H9 (cell line): ENCODE results near the gene GAN. TPM values are rescaled to one million over a fixed set of nuclear protein-coding genes. Genes with fewer than 3 reads are reported as not detected.
"Not testable (repeated sequence)": the region's sequence is repeated elsewhere in the genome, so short reads cannot be mapped to it uniquely, and the experiment has no call there.

Source experiments
- DNase-seq: peaks from one replicate; pipeline ENCODE4 v3.0.0-alpha.2; 2017
- H2AFZ ChIP-seq: one replicate; pipeline ENCODE4 v1.6.1; 2013; ENCODE audit warnings: mild to moderate bottlenecking, low read length, control low read depth, moderate library complexity
- H2AK5ac ChIP-seq: 2 replicates; pipeline ENCODE4 v1.6.1; 2013; ENCODE audit warnings: low read length, control low read depth, mixed read lengths; ENCODE audit not compliant: insufficient read length
- H2BK120ac ChIP-seq: one replicate; pipeline ENCODE4 v1.6.1; 2013; ENCODE audit warnings: low read depth, mild to moderate bottlenecking, low read length, control low read depth, inconsistent platforms; ENCODE audit not compliant: poor library complexity, severe bottlenecking
- H2BK12ac ChIP-seq: 2 replicates; pipeline ENCODE4 v1.6.1; 2013; ENCODE audit warnings: low read length, control low read depth, mixed read lengths, low read depth; ENCODE audit not compliant: insufficient read length
- H2BK15ac ChIP-seq: 2 replicates; pipeline ENCODE4 v1.6.1; 2013; ENCODE audit warnings: low read depth, low read length, control low read depth
- H2BK20ac ChIP-seq: one replicate; pipeline ENCODE4 v1.6.1; 2013; ENCODE audit warnings: low read depth, mild to moderate bottlenecking, low read length, control low read depth, inconsistent platforms; ENCODE audit not compliant: poor library complexity, severe bottlenecking
- H2BK5ac ChIP-seq: 2 replicates; pipeline ENCODE4 v1.6.1; 2013; ENCODE audit warnings: low read length, control low read depth, mixed read lengths; ENCODE audit not compliant: insufficient read length
- H3K14ac ChIP-seq: 2 replicates; pipeline ENCODE4 v1.6.1; 2013; ENCODE audit warnings: low read length, control low read depth; ENCODE audit not compliant: insufficient read depth
- H3K18ac ChIP-seq: 2 replicates; pipeline ENCODE4 v1.6.1; 2013; ENCODE audit warnings: low read depth, mild to moderate bottlenecking, mixed read lengths, low read length, control low read depth; ENCODE audit not compliant: insufficient read length
- H3K23ac ChIP-seq: 2 replicates; pipeline ENCODE4 v1.6.1; 2013; ENCODE audit warnings: low read length, control low read depth, mixed read lengths, low read depth; ENCODE audit not compliant: insufficient read length
- H3K23me2 ChIP-seq: 2 replicates; pipeline ENCODE4 v1.6.1; 2013; ENCODE audit warnings: low read depth, mild to moderate bottlenecking, mixed read lengths, low read length, control low read depth; ENCODE audit not compliant: insufficient read length, poor library complexity, severe bottlenecking
- H3K27ac ChIP-seq: 2 replicates; pipeline ENCODE4 v1.5.1; 2013; ENCODE audit warnings: low read length, control low read depth, mixed read lengths, low read depth; ENCODE audit not compliant: insufficient read length
- H3K27me3 ChIP-seq: 2 replicates; pipeline ENCODE4 v1.6.1; 2013; ENCODE audit warnings: low read length, control low read depth, inconsistent platforms; ENCODE audit not compliant: insufficient read depth
- H3K4ac ChIP-seq: 2 replicates; pipeline ENCODE4 v1.6.1; 2013; ENCODE audit warnings: low read depth, mild to moderate bottlenecking, control low read depth, inconsistent platforms, low read length, moderate library complexity
- H3K4me1 ChIP-seq: 2 replicates; pipeline ENCODE4 v1.6.1; 2013; ENCODE audit warnings: low read length, control low read depth, inconsistent platforms; ENCODE audit not compliant: insufficient read depth
- H3K4me2 ChIP-seq: 2 replicates; pipeline ENCODE4 v1.6.1; 2013; ENCODE audit warnings: low read length, control low read depth, mixed read lengths; ENCODE audit not compliant: insufficient read length, insufficient read depth
- H3K56ac ChIP-seq: 2 replicates; pipeline ENCODE4 v1.6.1; 2013; ENCODE audit warnings: low read depth, mild to moderate bottlenecking, mixed read lengths, low read length, control low read depth; ENCODE audit not compliant: insufficient read length
- H3K79me1 ChIP-seq: 2 replicates; pipeline ENCODE4 v1.6.1; 2013; ENCODE audit warnings: low read depth, mild to moderate bottlenecking, moderate library complexity, low read length, control low read depth, inconsistent platforms; ENCODE audit not compliant: insufficient read depth, poor library complexity, severe bottlenecking
- H3K79me2 ChIP-seq: 2 replicates; pipeline ENCODE4 v1.6.1; 2013; ENCODE audit warnings: low read length, control low read depth, inconsistent platforms; ENCODE audit not compliant: insufficient read depth
- H3K9ac ChIP-seq: 2 replicates; pipeline ENCODE4 v1.6.1; 2013; ENCODE audit warnings: low read length, control low read depth, mixed read lengths; ENCODE audit not compliant: insufficient read length; ENCODE audit errors: extremely low read depth
- H3K9me3 ChIP-seq: one replicate; pipeline ENCODE4 v1.6.1; 2013; ENCODE audit warnings: low read depth, low read length, inconsistent platforms; ENCODE audit not compliant: control insufficient read depth
- H3T11ph ChIP-seq: one replicate; pipeline ENCODE4 v1.6.1; 2013; ENCODE audit warnings: mild to moderate bottlenecking, low read length, control low read depth, inconsistent platforms
- H4K20me1 ChIP-seq: one replicate; pipeline ENCODE4 v1.6.1; 2013; ENCODE audit not compliant: control insufficient read depth, insufficient read length, insufficient read depth
- H4K5ac ChIP-seq: 2 replicates; pipeline ENCODE4 v1.6.1; 2013; ENCODE audit warnings: low read depth, mild to moderate bottlenecking, mixed read lengths, low read length, control low read depth; ENCODE audit not compliant: insufficient read length
- H4K8ac ChIP-seq: replicated peaks from 2 replicates; pipeline ENCODE4 v1.6.1; 2013; ENCODE audit warnings: low read length, control low read depth, mixed read lengths, low read depth; ENCODE audit not compliant: insufficient read length
- H4K91ac ChIP-seq: 2 replicates; pipeline ENCODE4 v1.6.1; 2013; ENCODE audit warnings: low read depth, mild to moderate bottlenecking, moderate library complexity, mixed read lengths, low read length, control low read depth; ENCODE audit not compliant: insufficient read length
- H3K27ac Mint-ChIP-seq, 3 experiments: 2 replicates in 2 of 3; 3 replicates in 1 of 3; pipeline ENCODE4 v1.8.0; 2020 to 2021; ENCODE audit warnings: mixed read lengths in 3 of 3, mild to moderate bottlenecking in 1 of 3, moderate library complexity in 1 of 3
- H3K27me3 Mint-ChIP-seq: 2 replicates; pipeline ENCODE4 v1.8.0; 2021; ENCODE audit warnings: low read depth, mild to moderate bottlenecking, moderate library complexity, mixed read lengths
- H3K36me3 Mint-ChIP-seq, 3 experiments: 2 replicates in 2 of 3; 3 replicates in 1 of 3; pipeline ENCODE4 v1.8.0; 2020 to 2021; ENCODE audit warnings: low read depth in 3 of 3, mixed read lengths in 3 of 3; ENCODE audit not compliant: insufficient read depth in 1 of 3
- H3K4me1 Mint-ChIP-seq, 2 experiments: 2 replicates each; pipeline ENCODE4 v1.8.0; 2020; ENCODE audit warnings: mixed read lengths in 2 of 2
- H3K4me3 Mint-ChIP-seq, 2 experiments: 2 replicates in 1 of 2; 3 replicates in 1 of 2; pipeline ENCODE4 v1.8.0; 2020 to 2021; ENCODE audit warnings: mild to moderate bottlenecking in 2 of 2, mixed read lengths in 2 of 2, moderate library complexity in 1 of 2
- H3K9me3 Mint-ChIP-seq, 2 experiments: 2 replicates in 1 of 2; 3 replicates in 1 of 2; pipeline ENCODE4 v1.8.0; 2020; ENCODE audit warnings: mild to moderate bottlenecking in 2 of 2, mixed read lengths in 2 of 2, moderate library complexity in 1 of 2
- CTCF ChIP-seq: fragments of 200-600 bp; sonication (generic); conservative IDR thresholded peaks from 3 replicates; pipeline ENCODE4 v1.8.0; 2021; ENCODE audit warnings: antibody characterized with exemption, mild to moderate bottlenecking
- WGBS: extraction: QIAGEN DNeasy Blood & Tissue Kit; methylation state at CpG from one replicate; pipeline ENCODE4 v1.1.7; 2013; ENCODE audit warnings: missing lambda C conversion rate, low lambda C conversion rate, mixed read lengths; ENCODE audit not compliant: insufficient read length; ENCODE audit errors: extremely low coverage; 5-methylcytosine and 5-hydroxymethylcytosine counted together
- total RNA-seq: library from RNA; stranded (reverse); gene quantifications from 2 replicates; pipeline ENCODE4 v1.2.1, GENCODE V29; 2021

The GAN gene
- total RNA-seq, 1 experiment from 2014 or later: 20.9 TPM

- no peak overlapping the region for H3K56ac ChIP-seq
- H3K23me2 ChIP-seq: no peaks in the 10 kb centered on the region
- H3K27me3 Mint-ChIP-seq: no peaks in the 10 kb centered on the region
- no peaks in the 10 kb centered on the region for H3K4me1 ChIP-seq
- no peak overlapping the region for H2BK120ac ChIP-seq
- no peak overlapping the region for H2AK5ac ChIP-seq
- no peaks in the 10 kb centered on the region for H3K79me1 ChIP-seq
- TF ChIP-seq CTCF: no peak
- peaks cover 13 to 28% (median 23%) of the 10 kb centered on the region in 3 experiments; a peak in 6 of 7 replicates for H3K36me3 Mint-ChIP-seq
- H3K4me2 ChIP-seq: no peak overlapping the region
- no peak overlapping the region for H2BK15ac ChIP-seq
- no peak overlapping the region for H4K91ac ChIP-seq
- H3T11ph ChIP-seq: no peak overlapping the region
- no peak overlapping the region for H3K23ac ChIP-seq
- peaks cover 18 to 19% of the 10 kb centered on the region in 2 experiments for H3K4me1 Mint-ChIP-seq
- no peak overlapping the region for H3K27ac ChIP-seq
- no peak overlapping the region for H2BK20ac ChIP-seq
- no peak overlapping the region for H2AFZ ChIP-seq
- H2BK5ac ChIP-seq: no peak overlapping the region
- H3K9me3 Mint-ChIP-seq: peaks cover 13 to 17% of the 10 kb centered on the region in 2 experiments
- no peak overlapping the region for H3K9ac ChIP-seq
- H3K4me3 Mint-ChIP-seq: no peak overlapping the region
- no peaks in the 10 kb centered on the region for H4K20me1 ChIP-seq
- no CpG with 5 or more reads among the region's 5 CpGs for WGBS
- H3K9me3 ChIP-seq: no peaks in the 10 kb centered on the region
- H4K8ac ChIP-seq: no peak overlapping the region
- no peak overlapping the region for H4K5ac ChIP-seq
- no peak for DNase-seq
- no peak overlapping the region for H3K14ac ChIP-seq
- no peak overlapping the region for H3K27ac Mint-ChIP-seq
- H3K27me3 ChIP-seq: no peaks in the 10 kb centered on the region
- peaks cover 1% of the 10 kb centered on the region; the same call in 1 of the 2 replicates for H3K79me2 ChIP-seq
- no peak overlapping the region for H3K4ac ChIP-seq
- no peak overlapping the region for H2BK12ac ChIP-seq
- H3K18ac ChIP-seq: no peak overlapping the region
These were observed 22.3 kb downstream of the GAN start for GRCh38 chr16:81337097-81337496.

GRCh38 chr16:81345172-81345571 lies 30.4 kb downstream of the GAN start:
- H2BK12ac ChIP-seq, H3K18ac ChIP-seq, H3K4me2 ChIP-seq, H2BK15ac ChIP-seq, H3K56ac ChIP-seq, H3K79me2 ChIP-seq, H2BK20ac ChIP-seq, H3K4me1 ChIP-seq, DNase-seq, H2AFZ ChIP-seq, H3K23ac ChIP-seq, H3K14ac ChIP-seq, H3K4ac ChIP-seq, H3K9ac ChIP-seq, H4K8ac ChIP-seq, H3K23me2 ChIP-seq, H2AK5ac ChIP-seq, H3T11ph ChIP-seq, H3K27me3 ChIP-seq, H3K27ac Mint-ChIP-seq, H4K5ac ChIP-seq, H3K9me3 ChIP-seq, H3K79me1 ChIP-seq, H2BK120ac ChIP-seq, H3K4me1 Mint-ChIP-seq, H3K4me3 Mint-ChIP-seq, H3K27ac ChIP-seq, H4K20me1 ChIP-seq, H3K27me3 Mint-ChIP-seq, H4K91ac ChIP-seq, H2BK5ac ChIP-seq: not testable (repeated sequence)
- WGBS: no CpG with 5 or more reads among the region's 3 CpGs
- peaks cover 62 to 71% of the 10 kb centered on the region in 2 experiments for H3K9me3 Mint-ChIP-seq
- H3K36me3 Mint-ChIP-seq: peaks cover 31 to 57% (median 52%) of the 10 kb centered on the region in 3 experiments
